ENCODE measurements around the gene IL17F. TPM values are rescaled to one million over a fixed set of nuclear protein-coding genes. Genes with fewer than 3 reads are reported as not detected.

IL17F gene
- total RNA-seq, 1 donor = not detected

GRCh38 chr6:52216932-52217575, 27.2 kb downstream of the IL17F start:
- DNase-seq (ENCODE audit: low read depth) = no peak
- TF ChIP-seq CTCF (IDR thresholded peaks at IDR 0.05; ENCODE audit: insufficient read depth, low read depth, low read length) = no peak

GRCh38 chr6:52215787-52216186, 28.5 kb downstream of the IL17F start:
- no peak for DNase-seq (ENCODE audit: low read depth)
- no peak overlapping the region for H3K4me3 ChIP-seq (ENCODE audit: low read depth, low read length)
- no peak for TF ChIP-seq CTCF (IDR thresholded peaks at IDR 0.05; ENCODE audit: insufficient read depth, low read depth, low read length)

More at GRCh38 chr6:52216932-52217575, 27.2 kb downstream of the IL17F start:
- no peak overlapping the region for H3K4me3 ChIP-seq (ENCODE audit: low read depth, low read length)

- DNase-seq (ENCODE audit: low read depth) = no peak
- no peak for TF ChIP-seq CTCF (IDR thresholded peaks at IDR 0.05; ENCODE audit: insufficient read depth, low read depth, low read length)
- H3K4me3 ChIP-seq (ENCODE audit: low read depth, low read length) = no peak overlapping the region
Observed at GRCh38 chr6:52213127-52213526, 31.2 kb downstream of the IL17F start.

- H3K4me3 ChIP-seq (ENCODE audit: low read depth, low read length) = no peak overlapping the region
- no peak for TF ChIP-seq CTCF (IDR thresholded peaks at IDR 0.05; ENCODE audit: insufficient read depth, low read depth, low read length)
- DNase-seq (ENCODE audit: low read depth) = no peak
Observed at GRCh38 chr6:52210227-52210626, 34.1 kb downstream of the IL17F start.

- no peak overlapping the region for H3K4me3 ChIP-seq (ENCODE audit: low read depth, low read length)
- no peak for DNase-seq (ENCODE audit: low read depth)
- TF ChIP-seq CTCF (IDR thresholded peaks at IDR 0.05; ENCODE audit: insufficient read depth, low read depth, low read length) = no peak
Observed at GRCh38 chr6:52209770-52210169, 34.5 kb downstream of the IL17F start.

GRCh38 chr6:52208612-52209011, 35.7 kb downstream of the IL17F start:
- H3K4me3 ChIP-seq (ENCODE audit: low read depth, low read length) = no peak overlapping the region
- DNase-seq (ENCODE audit: low read depth) = no peak
- no peak for TF ChIP-seq CTCF (IDR thresholded peaks at IDR 0.05; ENCODE audit: insufficient read depth, low read depth, low read length)

GRCh38 chr6:52207066-52207465, 37.2 kb downstream of the IL17F start:
- no peak for TF ChIP-seq CTCF (IDR thresholded peaks at IDR 0.05; ENCODE audit: insufficient read depth, low read depth, low read length)
- H3K4me3 ChIP-seq (ENCODE audit: low read depth, low read length) = no peak overlapping the region
- no peak for DNase-seq (ENCODE audit: low read depth)
